H1 (cell line): Measurements from ENCODE around the gene PTPRJ. TPM values are rescaled to one million over a fixed set of nuclear protein-coding genes. Genes with fewer than 3 reads are reported as not detected.

Experiments used
- CTCF ChIA-PET: fragments of 300-600 bp; sonication (Branson Sonifier 250); formaldehyde crosslinking; loops from one replicate; lab custom pipeline; 2021; ENCODE audit not compliant: partially characterized antibody; lab: Charles Lee
- POLR2A ChIA-PET: fragments of 300-600 bp; sonication (Branson Sonifier 250); formaldehyde crosslinking; loops from one replicate; lab custom pipeline; 2021; ENCODE audit warnings: inconsistent platforms; ENCODE audit not compliant: partially characterized antibody; lab: Charles Lee
- DNase-seq, 2 experiments: peaks; one replicate each; pipeline versions ENCODE4 v3.0.0 to v3.0.0-alpha.2; 2010 to 2022; ENCODE audit warnings: low spot score in 2 of 2, low read depth in 1 of 2, mixed read lengths in 1 of 2
- FAIRE-seq: peaks from 2 replicates; lab custom pipeline; 2011; peaks lifted over from hg19 to GRCh38; lab: Jason Lieb, UNC
- H2AFZ ChIP-seq: 2 replicates; pipeline ENCODE4 v1.8.1; 2012; ENCODE audit warnings: low read length, inconsistent platforms
- H2AK5ac ChIP-seq: 2 replicates; pipeline ENCODE4 v1.6.1; 2013; ENCODE audit warnings: low read depth, low read length
- H2BK120ac ChIP-seq: replicated peaks from 2 replicates; pipeline ENCODE3; 2013; ENCODE audit warnings: low read depth, low read length, inconsistent platforms
- H2BK12ac ChIP-seq: 2 replicates; pipeline ENCODE4 v1.6.1; 2013; ENCODE audit warnings: low read depth, low read length
- H2BK15ac ChIP-seq: 2 replicates; pipeline ENCODE4 v1.6.1; 2013; ENCODE audit warnings: low read length
- H2BK20ac ChIP-seq: 2 replicates; pipeline ENCODE4 v1.6.1; 2013; ENCODE audit warnings: low read length
- H2BK5ac ChIP-seq: 2 replicates; pipeline ENCODE4 v1.6.1; 2013; ENCODE audit warnings: low read depth, low read length
- H3K14ac ChIP-seq: 2 replicates; pipeline ENCODE4 v1.6.1; 2013; ENCODE audit warnings: inconsistent platforms; ENCODE audit not compliant: insufficient read length
- H3K18ac ChIP-seq: 2 replicates; pipeline ENCODE4 v1.6.1; 2013; ENCODE audit warnings: low read length; ENCODE audit errors: extremely low read depth
- H3K23ac ChIP-seq: 2 replicates; pipeline ENCODE4 v1.6.1; 2013; ENCODE audit warnings: inconsistent platforms; ENCODE audit not compliant: insufficient read length
- H3K23me2 ChIP-seq: 2 replicates; pipeline ENCODE4 v1.6.1; 2013; ENCODE audit warnings: low read depth, low read length
- H3K27ac ChIP-seq: 2 replicates; pipeline ENCODE4 v1.6.1; 2011; ENCODE audit warnings: low read depth, low read length, inconsistent platforms
- H3K27me3 ChIP-seq, 4 experiments: replicated peaks in 1 of 4; 1 replicate in 1 of 4; 2 replicates in 3 of 4; pipeline versions ENCODE4 v1.6.1 to v1.8.1; 2011 to 2013; ENCODE audit warnings: low read length in 3 of 4, mild to moderate bottlenecking in 3 of 4, inconsistent platforms in 2 of 4, mixed read lengths in 2 of 4, moderate library complexity in 1 of 4; ENCODE audit not compliant: control insufficient read depth in 3 of 4, insufficient read depth in 3 of 4; ENCODE audit errors: extremely low read depth in 1 of 4
- H3K36me3 ChIP-seq, 4 experiments: 2 replicates each; pipeline versions ENCODE4 v1.6.1 to v1.8.1; 2011 to 2013; ENCODE audit warnings: mild to moderate bottlenecking in 4 of 4, low read length in 3 of 4, moderate library complexity in 2 of 4, control low read depth in 1 of 4, inconsistent platforms in 1 of 4; ENCODE audit not compliant: insufficient read depth in 4 of 4, control insufficient read depth in 2 of 4
- H3K4ac ChIP-seq: replicated peaks from 2 replicates; pipeline ENCODE3; 2013; ENCODE audit warnings: low read length, low read depth, mixed read lengths, inconsistent platforms; ENCODE audit not compliant: insufficient read length
- H3K4me1 ChIP-seq, 4 experiments: replicated peaks in 1 of 4; 1 replicate in 1 of 4; 2 replicates in 3 of 4; pipeline versions ENCODE4 v1.6.1 to v1.8.1; 2011 to 2013; ENCODE audit warnings: low read length in 3 of 4, inconsistent platforms in 2 of 4, mixed read lengths in 1 of 4; ENCODE audit not compliant: insufficient read depth in 4 of 4, control insufficient read depth in 3 of 4
- H3K4me2 ChIP-seq, 2 experiments: 2 replicates each; pipeline versions ENCODE4 v1.6.1 to v1.8.1; 2011 to 2013; ENCODE audit warnings: low read depth in 2 of 2, low read length in 2 of 2, control low read depth in 1 of 2, inconsistent platforms in 1 of 2, mild to moderate bottlenecking in 1 of 2; ENCODE audit not compliant: insufficient read depth in 1 of 2
- H3K4me3 ChIP-seq, 4 experiments: fragments of 200-600, 300-600 bp in 1 of 4; sonication (generic), shearing (Covaris generic), sonication (Bioruptor Twin) in 1 of 4; 2 replicates each; pipeline versions ENCODE4 v1.5.1 to v1.8.1; 2011 to 2016; ENCODE audit warnings: low read length in 4 of 4, low read depth in 3 of 4, control low read depth in 2 of 4, inconsistent platforms in 2 of 4, mild to moderate bottlenecking in 2 of 4, mixed read lengths in 1 of 4, moderate library complexity in 1 of 4; ENCODE audit not compliant: insufficient read depth in 2 of 4; ENCODE audit errors: extremely low read depth in 1 of 4
- H3K56ac ChIP-seq: replicated peaks from 2 replicates; pipeline ENCODE3; 2013; ENCODE audit warnings: low read depth, mild to moderate bottlenecking, mixed read lengths, low read length, inconsistent platforms; ENCODE audit not compliant: insufficient read length
- H3K79me1 ChIP-seq: 2 replicates; pipeline ENCODE4 v1.6.1; 2013; ENCODE audit warnings: low read depth, low read length, control low read depth
- H3K79me2 ChIP-seq, 2 experiments: 2 replicates each; pipeline versions ENCODE4 v1.6.1 to v1.8.1; 2012 to 2013; ENCODE audit warnings: low read length in 2 of 2, mild to moderate bottlenecking in 2 of 2, inconsistent platforms in 1 of 2; ENCODE audit not compliant: insufficient read depth in 2 of 2, control insufficient read depth in 1 of 2
- H3K9ac ChIP-seq, 4 experiments: replicated peaks in 1 of 4; 1 replicate in 1 of 4; 2 replicates in 3 of 4; pipeline versions ENCODE4 v1.6.1 to v1.8.1; 2011 to 2013; ENCODE audit warnings: low read depth in 3 of 4, low read length in 3 of 4, control low read depth in 2 of 4, mild to moderate bottlenecking in 2 of 4, moderate library complexity in 2 of 4, inconsistent platforms in 1 of 4; ENCODE audit errors: extremely low read depth in 1 of 4
- H3K9me3 ChIP-seq, 2 experiments: 2 replicates each; pipeline versions ENCODE4 v1.6.1 to v1.8.1; 2012 to 2013; ENCODE audit warnings: mild to moderate bottlenecking in 2 of 2, moderate library complexity in 2 of 2, control low read depth in 1 of 2, inconsistent platforms in 1 of 2, low read depth in 1 of 2, low read length in 1 of 2, mixed read lengths in 1 of 2; ENCODE audit not compliant: insufficient read depth in 2 of 2
- H4K20me1 ChIP-seq, 2 experiments: replicated peaks in 1 of 2; 2 replicates each; pipeline versions ENCODE3 to v1.8.1; 2011 to 2013; ENCODE audit warnings: inconsistent platforms in 2 of 2, low read length in 2 of 2, mild to moderate bottlenecking in 1 of 2; ENCODE audit not compliant: insufficient read depth in 2 of 2, control insufficient read depth in 1 of 2
- H4K5ac ChIP-seq: 2 replicates; pipeline ENCODE4 v1.6.1; 2013; ENCODE audit warnings: low read length, low read depth, mixed read lengths, inconsistent platforms; ENCODE audit not compliant: insufficient read length
- H4K8ac ChIP-seq: 2 replicates; pipeline ENCODE4 v1.8.0; 2013; ENCODE audit warnings: mild to moderate bottlenecking, moderate library complexity, low read length, inconsistent platforms; ENCODE audit not compliant: insufficient read depth; ENCODE audit errors: extremely low read depth
- H4K91ac ChIP-seq: replicated peaks from 2 replicates; pipeline ENCODE3; 2013; ENCODE audit warnings: low read length, mixed read lengths, inconsistent platforms; ENCODE audit not compliant: insufficient read length
- JUN ChIP-seq: IDR thresholded peaks from 2 replicates; pipeline ENCODE4 v1.6.1; 2011; ENCODE audit warnings: low read depth, mild to moderate bottlenecking, improper control_type of control experiment, low read length
- SIRT6 ChIP-seq: IDR thresholded peaks from one replicate; pipeline ENCODE4 v1.7.1; 2012; ENCODE audit warnings: low read length, inconsistent platforms
- WGBS, 2 experiments: shearing (Covaris generic) in 1 of 2; methylation state at CpG; one replicate each; pipeline versions ENCODE4 v1.1.6 to v1.1.7; 2013 to 2015; ENCODE audit warnings: low lambda C conversion rate in 2 of 2, mixed read lengths in 2 of 2, inconsistent platforms in 1 of 2, low coverage in 1 of 2, missing lambda C conversion rate in 1 of 2; ENCODE audit not compliant: insufficient replicate concordance in 2 of 2, insufficient coverage in 1 of 2, insufficient read length in 1 of 2; ENCODE audit errors: extremely low coverage in 1 of 2, missing lambda C conversion rate in 1 of 2; 5-methylcytosine and 5-hydroxymethylcytosine counted together
- polyA plus RNA-seq, 7 experiments: library from polyadenylated mRNA; depleted of rRNA in 3 of 7; stranded (reverse) in 5 of 7; unstranded in 2 of 7; fragments of >200 nt in 5 of 7; fragments of 200-250 nt in 2 of 7; gene quantifications; 1 replicate in 5 of 7; 2 replicates in 1 of 7; 4 replicates in 1 of 7; pipeline versions ENCODE4 v1.2.1 to v1.2.3, GENCODE V29; 2011 to 2013; ENCODE audit warnings: missing spikeins in 2 of 7, mixed read lengths in 2 of 7
- total RNA-seq: library from RNA; stranded (reverse); fragmentation: NEBNext Ultra II Directional; extraction: Animal tissue kit (Norgen Biotek cat#: 25700); gene quantifications from 2 replicates; pipeline ENCODE4 v1.2.1, GENCODE V29; 2021

The PTPRJ gene
- total and polyA plus RNA-seq, 2 of the 8 experiments (the other 6 are each of a cell fraction or from before 2014, with no cell fraction given): 4.4 to 22.6 TPM

GRCh38 chr11:48161951-48162884 is 181.9 kb downstream of the PTPRJ start:
- Histone ChIP-seq H3K23me2 (no peaks in the 10 kb centered on the region; the same call in 1 of the 2 replicates), H3K4me2 (no peak overlapping the region), H2BK120ac (no peak overlapping the region), H3K14ac (no peak overlapping the region), H3K27ac (no peak overlapping the region), H4K91ac (no peak overlapping the region), H4K5ac (no peak overlapping the region), H3K79me1 (no peaks in the 10 kb centered on the region), H3K9me3 (no peaks in the 10 kb centered on the region), H3K56ac (no peak overlapping the region), H3K4ac (no peak overlapping the region), H2BK5ac (no peak overlapping the region), H2BK12ac (no peak overlapping the region), H3K4me3 (no peak overlapping the region), H4K20me1 (no peaks in the 10 kb centered on the region), H3K9ac (no peak overlapping the region), H3K36me3 (no peaks in the 10 kb centered on the region), H3K4me1 (no peaks in the 10 kb centered on the region), H2BK15ac (no peak overlapping the region), H2AFZ (no peak overlapping the region), H3K18ac (no peak overlapping the region), H3K27me3 (no peaks in the 10 kb centered on the region), H4K8ac (no peak overlapping the region), H2BK20ac (no peak overlapping the region), H3K79me2 (no peaks in the 10 kb centered on the region), H3K23ac (no peak overlapping the region), H2AK5ac (no peak overlapping the region)
- no peak for DNase-seq
- CTCF ChIA-PET: interaction anchor here (0.7 to 2.1 kb wide), 2 partner anchors 10 to 11 kb away, joined by 3 to 9 read pairs; no protein-coding TSS in a partner anchor
- WGBS, 2 experiments: 79% methylated on average over 4 of the region's 6 CpGs; no CpG with 5 or more reads in 1 of the 2 experiments
- TF ChIP-seq SIRT6 (no peak), JUN (no peak)
- no peak for FAIRE-seq
- POLR2A ChIA-PET: no interaction called here
